ENCODE data around the gene ADA.

Gene ADA

DNA sequence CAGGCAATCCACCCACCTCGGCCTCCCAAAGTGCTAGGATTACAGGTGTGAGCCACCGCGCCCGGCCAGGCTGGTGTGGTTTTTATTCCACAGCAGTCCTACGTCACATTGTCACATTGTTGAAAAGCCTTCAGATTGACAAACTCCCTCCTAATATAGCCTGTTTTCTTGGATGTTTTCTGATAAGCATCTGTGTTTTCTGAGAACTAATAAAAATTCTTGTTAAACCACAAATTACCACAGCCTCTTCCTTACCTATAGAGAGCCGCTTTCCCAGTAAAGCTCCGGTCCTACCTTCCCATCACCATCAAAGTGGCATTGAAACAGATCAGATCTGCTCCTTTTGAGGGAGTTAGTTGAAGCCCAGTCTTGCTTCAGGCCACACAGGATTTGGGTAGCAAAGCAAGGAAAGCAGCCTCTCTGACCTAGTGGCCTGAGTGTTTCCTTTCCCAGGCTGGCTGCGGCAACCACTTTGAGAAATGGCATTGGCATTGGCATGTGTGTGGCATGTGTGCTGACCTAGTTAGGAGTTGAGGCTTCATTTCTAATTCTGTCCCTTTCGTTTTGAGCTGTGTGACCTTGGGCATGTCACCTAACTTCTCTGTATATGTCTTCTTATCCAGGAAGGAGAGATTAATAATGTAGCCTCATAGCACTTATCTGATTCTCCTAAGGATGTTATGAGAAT is 70.8 kb downstream of the ADA start:
- no peak for DNase-seq (ENCODE audit: low spot score)

GRCh38 chr20:44579313-44580081 is 72.0 kb downstream of the ADA start:
- DNase-seq (ENCODE audit: low spot score) = no peak

- DNase-seq (ENCODE audit: low spot score) = no peak
Measured at GRCh38 chr20:44576297-44576696, 75.2 kb downstream of the ADA start.

DNA sequence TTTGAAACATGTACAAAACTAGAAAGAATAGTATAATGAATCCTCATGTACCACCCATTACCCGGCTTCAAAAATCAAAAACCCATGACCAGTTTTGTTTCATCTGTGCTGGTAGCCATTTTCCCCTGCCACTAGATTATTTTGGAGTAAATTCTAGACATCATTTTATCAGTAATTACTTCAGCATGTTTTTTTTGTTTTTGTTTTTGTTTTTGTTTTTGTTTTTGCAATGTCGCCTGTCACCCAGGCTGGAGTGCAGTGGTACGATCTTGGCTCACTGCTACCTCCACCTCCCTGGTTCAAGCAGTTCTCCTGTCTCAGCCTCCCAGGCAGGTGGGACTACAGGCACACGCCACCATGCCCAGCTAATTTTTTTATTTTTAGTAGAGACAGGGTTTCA is 77.1 kb downstream of the ADA start:
- DNase-seq (ENCODE audit: low spot score) = no peak

DNA sequence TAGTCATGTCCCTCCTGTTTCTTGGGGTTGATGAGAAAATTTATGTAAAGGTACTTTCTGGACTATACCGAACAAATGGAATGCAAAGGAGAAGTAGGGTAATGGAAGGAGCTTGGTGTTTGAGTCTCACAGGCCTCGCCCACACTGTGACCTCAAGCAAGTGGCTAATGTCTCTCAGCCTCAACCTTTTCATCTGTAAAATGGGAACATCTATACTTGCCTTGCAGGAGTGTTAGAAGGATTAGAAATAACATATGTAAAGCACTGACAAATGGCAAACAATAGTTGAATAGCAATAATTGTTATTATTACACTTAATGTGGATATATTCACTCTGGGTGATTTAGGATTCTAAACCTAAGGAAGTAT is 78.0 kb downstream of the ADA start:
- no peak for DNase-seq (ENCODE audit: low spot score)

- peak; percentile 62 for DNase-seq (ENCODE audit: low spot score)
Measured at GRCh38 chr20:44572551-44573500, 78.7 kb downstream of the ADA start.

DNA sequence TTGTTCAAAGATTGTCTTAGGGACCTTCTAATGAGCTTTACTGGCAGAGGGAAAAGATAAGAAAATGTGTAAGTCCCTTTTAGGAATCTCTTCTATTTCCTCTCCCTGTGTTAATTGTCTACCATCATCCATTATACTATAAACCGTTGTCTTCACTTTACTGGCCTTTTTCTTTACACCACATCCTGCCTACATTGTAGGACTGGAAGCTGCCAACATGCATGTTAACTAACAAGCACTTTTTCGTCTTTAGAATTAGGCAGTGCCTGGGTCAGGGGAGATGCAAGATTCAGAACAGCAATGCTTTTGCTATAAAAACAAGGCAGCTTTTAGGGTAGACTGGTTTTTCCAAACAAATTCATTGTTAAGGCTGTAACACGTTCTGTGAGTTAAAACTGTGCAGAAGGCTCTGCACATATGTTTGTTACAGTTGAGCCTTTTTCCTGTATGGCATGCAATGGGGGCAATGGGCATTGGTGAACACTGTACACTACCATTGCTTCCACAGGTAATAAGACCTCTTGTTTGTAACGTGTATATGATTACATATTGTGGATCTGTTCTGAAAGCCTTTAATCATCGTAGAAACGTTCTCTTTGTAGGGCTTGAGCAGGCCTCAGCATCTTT is 80.0 kb downstream of the ADA start:
- no peak for DNase-seq (ENCODE audit: low spot score)

DNA sequence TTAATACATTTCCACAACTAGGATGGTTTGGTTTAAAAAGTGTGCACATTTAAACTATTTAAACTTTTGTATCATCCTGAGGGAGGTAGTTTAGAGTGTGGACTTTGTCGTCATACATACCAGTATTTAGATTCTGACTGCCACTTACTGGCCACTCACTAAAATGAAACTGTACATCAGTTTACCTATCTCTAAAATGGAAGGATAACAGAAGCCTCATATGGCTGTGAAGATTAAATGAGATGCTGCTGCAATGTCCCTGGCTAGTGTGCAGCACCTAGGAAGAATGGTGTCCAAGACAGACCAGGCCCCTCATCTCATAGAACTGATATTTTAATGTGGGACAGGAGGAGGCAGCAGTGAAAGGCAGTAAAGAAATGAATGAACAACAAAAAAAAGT is 81.1 kb downstream of the ADA start:
- no peak for DNase-seq (ENCODE audit: low spot score)

Data from hepatic stellate cell (primary cell).